PC-3 (cell line): Measurements from ENCODE around the gene ARMC7. TPM values are rescaled to one million over a fixed set of nuclear protein-coding genes. Genes with fewer than 3 reads are reported as not detected.
"Not testable (repeated sequence)": the region's sequence is repeated elsewhere in the genome, so short reads cannot be mapped to it uniquely, and the experiment has no call there.

ENCODE experiments used
- ATAC-seq: fragments of 200-7000 bp; cut with Tn5 transposase; 2 replicates; pipeline ENCODE4 v1.9.1; 2020; ENCODE audit warnings: mild to moderate bottlenecking, moderate library complexity
- BruUV-seq: library from RNA; stranded (reverse); fragments of 400-500 nt; replicated peaks from 2 replicates; lab custom pipeline; 2021; lab: Mats Ljungman, UMichigan
- CTCF ChIA-PET: fragments of 300-600 bp; sonication (Branson Sonifier 250); formaldehyde crosslinking; loops from one replicate; lab custom pipeline; 2022; ENCODE audit warnings: antibody characterized with exemption; lab: Charles Lee
- POLR2A ChIA-PET: fragments of 300-600 bp; sonication (Branson Sonifier 250); formaldehyde crosslinking; loops from one replicate; lab custom pipeline; 2022; ENCODE audit warnings: antibody characterized with exemption; ENCODE audit not compliant: unreplicated experiment; lab: Charles Lee
- DNase-seq: peaks from one replicate; pipeline ENCODE4 v3.0.0-alpha.2; 2015
- H2AFZ ChIP-seq: fragments of 300-600 bp; sonication (generic); 2 replicates; pipeline ENCODE4 v1.6.0; 2016; ENCODE audit warnings: antibody characterized with exemption, low read length
- H3F3A ChIP-seq: fragments of 300-600 bp; sonication (generic); one replicate; pipeline ENCODE4 v1.6.0; 2017; ENCODE audit warnings: antibody characterized with exemption, low read length, control low read depth, mild to moderate bottlenecking; ENCODE audit not compliant: unreplicated experiment
- H3K27ac ChIP-seq: fragments of 300-600 bp; sonication (generic); 2 replicates; pipeline ENCODE4 v1.5.1; 2016; ENCODE audit warnings: mild to moderate bottlenecking, low read length
- H3K27me3 ChIP-seq: fragments of 300-600 bp; sonication (generic); 2 replicates; pipeline ENCODE4 v1.6.1; 2016; ENCODE audit warnings: low read length, mixed read lengths
- H3K36me3 ChIP-seq: fragments of 300-600 bp; sonication (generic); 2 replicates; pipeline ENCODE4 v1.6.1; 2016; ENCODE audit warnings: low read depth, mixed run types, low read length, mixed read lengths
- H3K4me1 ChIP-seq: fragments of 300-600 bp; sonication (generic); 2 replicates; pipeline ENCODE4 v1.5.1; 2016; ENCODE audit warnings: low read length; ENCODE audit not compliant: insufficient read depth
- H3K4me2 ChIP-seq: fragments of 300-600 bp; sonication (generic); 2 replicates; pipeline ENCODE4 v1.6.0; 2016; ENCODE audit warnings: low read length
- H3K4me3 ChIP-seq: fragments of 300-600 bp; sonication (generic); 2 replicates; pipeline ENCODE4 v1.5.1; 2016; ENCODE audit warnings: mild to moderate bottlenecking, low read length, mixed read lengths
- H3K79me2 ChIP-seq: fragments of 300-600 bp; sonication (generic); 2 replicates; pipeline ENCODE4 v1.6.1; 2017; ENCODE audit warnings: low read length, mixed read lengths
- H3K9ac ChIP-seq: fragments of 300-600 bp; sonication (generic); 2 replicates; pipeline ENCODE4 v1.6.0; 2016; ENCODE audit warnings: mild to moderate bottlenecking, low read length
- H3K9me2 ChIP-seq: fragments of 300-600 bp; sonication (generic); replicated peaks from 2 replicates; pipeline ENCODE4 v1.6.1; 2016; ENCODE audit warnings: mixed run types, low read length, mixed read lengths
- H3K9me3 ChIP-seq: fragments of 300-600 bp; sonication (generic); 2 replicates; pipeline ENCODE4 v1.6.1; 2016; ENCODE audit warnings: low read length, mixed read lengths
- H4K20me1 ChIP-seq: fragments of 300-600 bp; sonication (generic); 2 replicates; pipeline ENCODE4 v1.6.1; 2016; ENCODE audit warnings: low read length, mixed read lengths
- CTCF ChIP-seq: fragments of 300-600 bp; sonication (generic); conservative IDR thresholded peaks from 2 replicates; pipeline ENCODE4 v1.5.1; 2017; ENCODE audit warnings: antibody characterized with exemption, low read depth, mild to moderate bottlenecking, low read length
- EZH2 ChIP-seq: fragments of 300-600 bp; sonication (generic); IDR thresholded peaks from one replicate; pipeline ENCODE4 v1.6.1; 2017; ENCODE audit warnings: antibody characterized with exemption, mild to moderate bottlenecking, low read length; ENCODE audit not compliant: unreplicated experiment
- EZH2phosphoT487 ChIP-seq: fragments of 300-600 bp; sonication (generic); IDR thresholded peaks from 2 replicates; pipeline ENCODE4 v1.6.1; 2018; ENCODE audit warnings: mild to moderate bottlenecking, antibody characterized with exemption, low read length, borderline replicate concordance
- intact Hi-C: fragments of 100-400 bp; cut with micrococcal nuclease; formaldehyde crosslinking; loops from 2 replicates; pipeline ENCODE4 v1.9.0; 2023
- total RNA-seq: library from RNA; depleted of rRNA; stranded (reverse); fragments of >200 nt; gene quantifications from 2 replicates; pipeline ENCODE4 v1.2.3, GENCODE V29; 2014

ARMC7 gene
- total RNA-seq, 1 experiment from 2014 or later: 17.0 TPM

DNA sequence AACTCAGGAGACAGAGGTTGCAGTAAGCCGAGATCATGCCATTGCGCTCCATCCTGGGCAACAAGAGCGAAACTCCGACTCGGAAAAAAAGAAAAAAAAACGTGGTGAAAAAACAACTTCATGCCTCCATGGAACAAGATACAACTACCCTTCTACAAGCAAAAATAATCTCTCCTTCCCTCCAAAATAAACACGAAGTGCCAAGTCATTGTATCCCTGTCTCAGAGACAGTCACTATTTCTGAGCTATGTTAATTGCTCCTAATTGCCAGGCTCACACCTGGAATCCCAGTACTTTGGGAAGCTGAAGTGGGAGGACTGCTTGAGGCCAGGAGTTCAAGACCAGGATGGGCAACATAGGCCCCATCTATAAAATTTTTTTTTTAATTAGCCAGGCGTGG is 41.0 kb upstream of the ARMC7 start:
- peaks cover 10% of the 10 kb centered on the region; the same call in 1 of the 2 replicates for H3K36me3 ChIP-seq
- intact Hi-C loops: no loop called here

GRCh38 chr17:75069783-75070182 is 40.0 kb upstream of the ARMC7 start:
- BruUV-seq: no TSS peak
- H3F3A ChIP-seq: no peaks in the 10 kb centered on the region
- H3K9me2 ChIP-seq: no peaks in the 10 kb centered on the region
- H4K20me1 ChIP-seq: no peaks in the 10 kb centered on the region
- H3K27me3 ChIP-seq: no peaks in the 10 kb centered on the region
- no peak overlapping the region for H3K9ac ChIP-seq
- no peak for TF ChIP-seq EZH2
- peak; percentile 86 for TF ChIP-seq CTCF
- H3K4me2 ChIP-seq: no peak overlapping the region
- H3K9me3 ChIP-seq: no peaks in the 10 kb centered on the region
- no peak overlapping the region for H3K4me3 ChIP-seq
- ATAC-seq: peak; percentile 91
- no peaks in the 10 kb centered on the region for H3K4me1 ChIP-seq
- ChIA-PET POLR2A (interaction anchor here (0.6 to 1.1 kb wide), 3 partner anchors 27 to 44 kb away, joined by 3 to 4 read pairs (median 3); no protein-coding TSS in a partner anchor), CTCF (interaction anchor here (0.6 to 3.0 kb wide), 13 partner anchors 9 to 134 kb away, joined by 3 to 23 read pairs (median 5); partner anchors contain the start of genes ARMC7, HID1 and NT5C)
- H3K79me2 ChIP-seq: no peaks in the 10 kb centered on the region
- no peak overlapping the region for H2AFZ ChIP-seq
- no peak overlapping the region for H3K27ac ChIP-seq
- DNase-seq: peak; percentile 83
- intact Hi-C loops: loop anchor here (1.0 kb wide), 3 partner anchors 36 to 132 kb away; partner anchors contain the start of gene ARMC7
- H3K36me3 ChIP-seq: no peaks in the 10 kb centered on the region

More for the DNA sequence above, 41.0 kb upstream of the ARMC7 start:
- CTCF ChIA-PET: interaction anchor here (0.7 to 3.0 kb wide), 5 partner anchors 35 to 136 kb away, joined by 5 to 23 read pairs (median 8); partner anchors contain the start of gene ARMC7
- BruUV-seq: no TSS peak
- no peak overlapping the region for H2AFZ ChIP-seq
- no peak for TF ChIP-seq EZH2phosphoT487
- no peak for TF ChIP-seq CTCF
- TF ChIP-seq EZH2: no peak
- ATAC-seq: no peak
- H3F3A ChIP-seq: no peaks in the 10 kb centered on the region
- POLR2A ChIA-PET: interaction anchor here (1.0 kb wide), 1 partner anchor 20 kb away, joined by 30 read pairs; no protein-coding TSS in a partner anchor
- no peaks in the 10 kb centered on the region for H4K20me1 ChIP-seq
- H3K79me2 ChIP-seq: no peaks in the 10 kb centered on the region
- no peak overlapping the region for H3K9ac ChIP-seq
- no peaks in the 10 kb centered on the region for H3K9me2 ChIP-seq
- no peaks in the 10 kb centered on the region for H3K9me3 ChIP-seq
- H3K4me3 ChIP-seq: no peak overlapping the region
- no peaks in the 10 kb centered on the region for H3K27me3 ChIP-seq
- no peak for DNase-seq
- H3K27ac ChIP-seq: no peak overlapping the region
- H3K4me2 ChIP-seq: no peak overlapping the region
- no peaks in the 10 kb centered on the region for H3K4me1 ChIP-seq

DNA sequence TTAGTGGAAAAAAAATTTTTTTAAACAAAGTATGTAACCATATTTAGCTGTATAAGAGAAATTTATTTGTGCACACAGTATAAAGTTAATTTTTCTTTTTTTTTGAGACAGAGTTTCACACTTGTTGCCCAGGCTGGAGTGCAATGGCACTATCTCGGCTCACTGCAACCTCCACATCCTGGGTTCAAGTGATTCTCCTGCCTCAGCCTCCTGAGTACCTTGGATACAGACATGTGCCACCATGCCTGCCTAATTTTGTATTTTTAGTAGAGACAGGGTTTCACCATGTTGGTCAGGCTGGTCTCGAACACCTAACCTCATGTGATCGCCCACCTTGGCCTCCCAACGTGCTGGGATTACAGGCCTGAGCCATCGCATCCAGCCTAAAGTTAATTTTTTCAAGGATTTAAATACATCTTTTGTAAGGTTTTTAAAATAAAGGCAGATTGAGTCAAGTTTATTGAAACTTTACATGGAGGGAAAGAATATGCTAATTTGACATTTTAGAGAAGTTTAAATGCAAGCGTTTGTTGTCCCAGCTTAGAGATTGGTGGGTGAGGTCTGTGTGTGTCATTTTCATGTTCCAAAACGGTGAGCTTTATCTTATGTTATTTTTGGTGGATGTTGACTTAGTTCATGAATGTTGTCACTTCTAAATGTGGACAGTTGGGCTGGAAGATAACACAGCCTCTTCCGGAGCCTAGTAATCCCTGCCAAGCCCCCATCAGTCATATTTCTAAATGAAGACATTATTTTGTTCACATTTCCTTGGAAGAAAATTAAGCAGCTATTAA is 38.1 kb upstream of the ARMC7 start:
- ATAC-seq, H3K9ac ChIP-seq, DNase-seq, H3K27ac ChIP-seq, H3K4me3 ChIP-seq, H4K20me1 ChIP-seq, H3K36me3 ChIP-seq, H3K4me2 ChIP-seq, H3K9me3 ChIP-seq, H3K79me2 ChIP-seq, H3F3A ChIP-seq, intact Hi-C loops, H3K27me3 ChIP-seq, H3K4me1 ChIP-seq, POLR2A ChIA-PET, H2AFZ ChIP-seq, BruUV-seq, H3K9me2 ChIP-seq: not testable (repeated sequence)
- CTCF ChIA-PET: interaction anchor here (0.6 kb wide), 1 partner anchor 33 kb away, joined by 6 read pairs; no protein-coding TSS in a partner anchor

DNA sequence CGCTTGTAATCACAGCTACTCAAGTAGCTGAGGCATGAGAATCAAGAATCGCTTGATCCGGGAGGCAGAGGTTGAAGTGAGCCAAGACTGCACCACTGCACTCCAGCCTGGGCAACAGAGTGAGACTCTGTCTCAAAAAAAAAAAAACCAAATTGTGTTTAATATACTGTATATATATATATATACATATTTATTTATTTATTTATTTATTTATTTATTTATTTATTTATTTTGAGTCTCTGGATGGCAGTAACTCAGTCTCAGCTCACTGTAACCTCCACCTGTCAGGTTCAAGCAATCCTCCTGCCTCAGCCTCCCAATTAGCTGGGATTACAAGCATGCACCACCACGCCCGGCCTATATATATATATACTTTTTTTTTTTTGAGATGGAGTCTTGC is 36.9 kb upstream of the ARMC7 start:
- H4K20me1 ChIP-seq, H3F3A ChIP-seq, H3K9me2 ChIP-seq, BruUV-seq, H3K27ac ChIP-seq, POLR2A ChIA-PET, DNase-seq, H3K4me2 ChIP-seq, H3K9me3 ChIP-seq, H2AFZ ChIP-seq, H3K4me3 ChIP-seq, H3K27me3 ChIP-seq, H3K36me3 ChIP-seq, H3K4me1 ChIP-seq, ATAC-seq, H3K79me2 ChIP-seq, CTCF ChIA-PET, H3K9ac ChIP-seq, intact Hi-C loops: not testable (repeated sequence)
